Suppressor macrophage treated with lipopolysaccharide for 4 hours (primary cell): Measurements from ENCODE around the gene SERPINB6.
"Not testable (repeated sequence)": the region's sequence is repeated elsewhere in the genome, so short reads cannot be mapped to it uniquely, and the experiment has no call there.

Experiments
- DNase-seq: peaks from one replicate; pipeline ENCODE4 v3.0.0-alpha.2; 2020

Gene SERPINB6

DNA sequence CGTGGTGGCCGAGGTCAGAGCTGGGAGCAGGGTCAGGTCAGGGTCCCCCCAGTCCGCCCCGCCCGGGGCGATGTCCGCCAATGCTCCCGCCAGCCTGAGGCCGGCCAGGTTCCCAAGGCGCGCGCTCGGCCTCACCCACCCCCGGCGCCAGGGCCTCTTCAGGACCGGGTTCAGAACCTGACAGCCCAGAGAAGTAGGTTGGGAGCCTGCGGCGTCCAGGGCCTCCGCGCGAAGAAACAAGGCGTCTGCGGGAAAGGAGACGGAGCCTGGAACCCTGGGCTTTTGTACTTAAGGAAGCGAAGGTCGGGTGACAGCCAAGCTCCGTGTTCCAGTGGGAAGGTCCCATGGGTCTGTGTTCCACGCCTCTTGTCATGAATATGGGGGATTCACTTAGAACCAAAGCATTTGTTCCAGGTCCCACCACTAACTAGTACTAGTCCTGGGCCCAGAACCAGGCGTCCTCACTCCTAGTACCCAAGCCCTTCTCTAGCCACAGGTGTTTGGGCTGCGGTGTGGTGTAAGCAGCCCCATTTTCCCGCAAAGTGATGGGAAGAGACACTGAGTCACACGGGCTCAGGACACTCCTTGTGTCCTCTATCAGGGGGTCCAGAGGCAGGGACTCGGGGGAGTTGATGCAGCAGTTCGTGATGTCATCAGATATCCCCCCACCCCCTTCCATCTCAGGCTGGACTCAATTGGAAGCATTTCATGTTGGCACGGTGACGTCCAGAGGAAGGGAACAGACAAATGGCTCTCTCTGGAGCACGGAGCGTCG, 67.8 kb downstream of the SERPINB6 start:
- not testable (repeated sequence) for DNase-seq

DNA sequence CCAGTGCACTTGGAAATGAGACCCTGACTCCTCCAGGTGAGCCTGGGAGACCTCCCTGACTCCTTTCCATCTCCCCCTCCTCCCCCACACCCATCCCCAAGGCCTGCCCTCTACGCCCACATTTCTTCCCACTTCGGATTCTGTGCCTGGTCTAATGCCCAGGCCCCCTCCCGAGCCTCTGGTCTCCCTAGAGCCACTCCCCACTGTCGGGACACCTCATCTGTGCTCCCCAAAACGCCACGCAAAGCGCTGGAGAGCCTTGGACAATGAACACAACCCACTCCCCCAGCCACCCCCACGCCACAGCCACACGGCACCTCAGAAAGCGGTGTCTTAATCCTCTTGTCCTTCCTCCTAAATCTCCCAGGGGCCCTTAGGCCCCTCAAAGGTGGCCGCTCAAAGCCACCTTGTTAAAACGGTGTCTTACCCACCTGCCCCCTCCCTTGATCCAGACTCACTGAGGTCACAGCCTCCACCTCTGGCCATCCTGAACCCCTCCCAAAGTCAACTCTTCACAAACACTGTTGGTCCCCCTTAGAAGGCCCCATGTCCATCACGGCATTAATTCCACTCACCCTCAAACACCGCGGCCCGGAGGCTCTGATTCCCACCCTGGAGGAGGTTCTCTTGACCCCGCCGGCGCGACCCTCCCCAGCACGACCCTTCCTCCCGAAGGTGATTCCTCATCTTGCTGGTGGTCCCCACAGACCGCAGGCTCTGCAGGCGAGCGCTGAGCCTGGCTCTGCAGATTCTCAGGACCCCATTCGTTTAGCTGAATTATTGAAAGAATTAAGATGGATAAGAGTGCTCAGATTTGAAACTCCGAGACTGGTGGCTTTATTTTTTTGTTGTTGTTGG, 69.5 kb downstream of the SERPINB6 start:
- not testable (repeated sequence) for DNase-seq

DNA sequence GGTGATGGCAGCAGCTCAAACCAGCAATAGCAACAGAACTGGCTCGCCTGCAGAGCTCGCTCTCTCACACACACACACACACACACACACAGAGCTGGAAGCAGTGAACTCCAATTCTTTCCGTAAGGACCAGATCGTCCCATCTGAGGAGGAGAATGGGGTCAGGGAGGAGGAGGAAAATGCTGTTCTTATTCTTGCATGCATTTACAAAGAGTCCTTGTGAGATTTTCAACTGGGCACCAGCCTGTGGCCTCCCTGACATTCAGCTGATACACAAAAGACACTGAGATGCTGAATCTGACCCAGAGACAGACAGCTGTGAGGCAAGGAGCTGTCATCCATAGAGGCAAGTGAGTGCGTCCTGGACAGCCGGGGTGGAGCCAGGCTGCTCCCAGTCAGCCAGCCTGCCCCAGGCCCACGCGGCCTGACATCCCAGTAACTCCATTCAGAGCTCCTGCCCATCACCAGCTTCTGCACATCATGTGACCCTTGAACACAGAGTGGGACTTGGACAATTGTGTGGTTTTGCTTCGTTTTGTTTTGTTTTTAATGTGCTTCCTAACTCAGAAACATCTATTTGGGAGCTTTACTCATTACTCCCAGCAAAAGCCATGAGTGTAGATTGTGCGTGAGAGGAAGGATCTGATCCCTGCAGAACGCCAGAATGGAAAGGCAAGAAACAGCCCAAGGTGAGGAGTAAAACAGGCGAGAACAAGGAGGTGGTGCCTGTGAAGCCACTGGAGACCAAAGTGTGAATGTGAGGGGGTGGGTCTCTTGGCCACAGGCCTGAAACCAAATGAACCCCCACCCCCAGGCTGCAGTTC, 70.3 kb downstream of the SERPINB6 start:
- peak; percentile 45 for DNase-seq

DNA sequence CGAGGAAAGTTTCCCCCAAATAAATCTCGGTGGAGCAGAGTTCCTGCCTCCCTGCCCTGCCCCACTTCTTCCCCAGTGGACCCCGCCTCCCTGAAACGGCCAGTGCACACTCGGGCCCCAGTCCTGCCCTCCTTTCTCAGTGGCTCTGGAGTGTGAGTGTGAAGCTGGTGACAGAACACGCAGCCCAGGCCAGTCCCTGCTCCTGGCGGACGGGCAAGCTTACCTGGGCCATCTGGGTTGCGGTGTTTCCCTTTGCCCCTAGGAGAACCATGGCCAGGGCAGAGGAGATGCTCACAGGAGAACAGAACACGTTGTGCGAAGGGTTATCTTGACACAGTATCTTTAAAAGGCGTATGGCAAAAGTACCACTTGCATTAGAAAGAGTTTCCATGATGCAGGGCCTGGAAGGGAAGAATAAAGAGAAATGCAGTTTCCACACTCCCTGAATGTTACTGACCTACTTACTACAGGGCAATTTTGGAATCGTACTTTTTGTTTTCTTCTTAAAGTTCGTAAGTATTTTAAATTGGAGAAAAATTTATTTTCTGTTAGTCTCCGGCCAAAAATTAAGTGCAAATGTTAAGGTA, 71.1 kb downstream of the SERPINB6 start:
- DNase-seq: no peak

DNA sequence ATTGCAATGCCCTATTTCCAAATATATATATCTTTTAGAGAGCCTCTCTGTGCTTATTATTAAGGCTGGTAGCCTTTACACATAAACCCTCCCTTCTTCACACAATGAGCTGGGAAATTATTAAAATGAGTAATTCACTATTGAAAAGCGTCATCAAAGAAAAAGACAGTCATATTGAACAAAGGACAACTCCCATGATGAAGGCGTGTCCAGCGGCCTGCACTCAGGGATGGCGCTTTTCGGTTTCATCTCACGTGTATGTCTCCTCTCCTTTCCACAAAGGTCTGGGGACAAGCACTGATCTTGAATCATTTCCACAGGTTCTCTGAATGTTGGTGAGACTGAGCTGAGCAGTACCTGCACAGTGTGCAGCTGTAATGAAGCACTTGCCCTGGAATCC, 71.8 kb downstream of the SERPINB6 start:
- no peak for DNase-seq
